ENCODE data around the gene EPB41.
"Not testable (repeated sequence)": the region's sequence is repeated elsewhere in the genome, so short reads cannot be mapped to it uniquely, and the experiment has no call there.

The EPB41 gene

GRCh38 chr1:28983509-28984310 is 69.3 kb downstream of the EPB41 start:
- no peak for DNase-seq

GRCh38 chr1:28984311-28984684 is 69.9 kb downstream of the EPB41 start:
- DNase-seq = no peak

GRCh38 chr1:28985427-28985826 is 71.1 kb downstream of the EPB41 start:
- no peak for DNase-seq

GRCh38 chr1:28986306-28986910 is 72.0 kb downstream of the EPB41 start:
- DNase-seq = no peak

- no peak for DNase-seq
Measured at GRCh38 chr1:29002792-29003191, 88.4 kb downstream of the EPB41 start.

- no peak for DNase-seq
Measured at GRCh38 chr1:29004288-29004687, 89.9 kb downstream of the EPB41 start.

GRCh38 chr1:29004798-29005197 is 90.4 kb downstream of the EPB41 start:
- DNase-seq = no peak

GRCh38 chr1:29011775-29012174 is 97.4 kb downstream of the EPB41 start:
- no peak for DNase-seq

- DNase-seq = no peak
Measured at GRCh38 chr1:29017235-29017634, 102.9 kb downstream of the EPB41 start.

- no peak for DNase-seq
Measured at GRCh38 chr1:29017975-29018712, 103.8 kb downstream of the EPB41 start.

- no peak for DNase-seq
Measured at GRCh38 chr1:29022620-29023019, 108.3 kb downstream of the EPB41 start.

- no peak for DNase-seq
Measured at GRCh38 chr1:29029667-29030066, 115.3 kb downstream of the EPB41 start.

- no peak for DNase-seq
Measured at GRCh38 chr1:29032841-29033240, 118.5 kb downstream of the EPB41 start.

GRCh38 chr1:29033829-29034466 is 119.6 kb downstream of the EPB41 start:
- DNase-seq = no peak

GRCh38 chr1:29043274-29043965 is 129.1 kb downstream of the EPB41 start:
- no peak for DNase-seq

GRCh38 chr1:29044010-29044409 is 129.6 kb downstream of the EPB41 start:
- no peak for DNase-seq

GRCh38 chr1:29045663-29046062 is 131.3 kb downstream of the EPB41 start:
- not testable (repeated sequence) for DNase-seq

GRCh38 chr1:29047142-29047541 is 132.8 kb downstream of the EPB41 start:
- no peak for DNase-seq

- no peak for DNase-seq
Measured at GRCh38 chr1:29050166-29050565, 135.8 kb downstream of the EPB41 start.

- DNase-seq = no peak
Measured at GRCh38 chr1:29052100-29052499, 137.7 kb downstream of the EPB41 start.

- DNase-seq = no peak
Measured at GRCh38 chr1:29052941-29053340, 138.6 kb downstream of the EPB41 start.

GRCh38 chr1:29055160-29055559 is 140.8 kb downstream of the EPB41 start:
- no peak for DNase-seq

- no peak for DNase-seq
Measured at GRCh38 chr1:29056256-29056655, 141.9 kb downstream of the EPB41 start.
